H9 (cell line): Measurements from ENCODE around the gene MBD2. TPM values are rescaled to one million over a fixed set of nuclear protein-coding genes. Genes with fewer than 3 reads are reported as not detected.

Source experiments
- DNase-seq: peaks from one replicate; pipeline ENCODE4 v3.0.0-alpha.2; 2017
- H2AFZ ChIP-seq: one replicate; pipeline ENCODE4 v1.6.1; 2013; ENCODE audit warnings: mild to moderate bottlenecking, low read length, control low read depth, moderate library complexity
- H2AK5ac ChIP-seq: 2 replicates; pipeline ENCODE4 v1.6.1; 2013; ENCODE audit warnings: low read length, control low read depth, mixed read lengths; ENCODE audit not compliant: insufficient read length
- H2BK120ac ChIP-seq: one replicate; pipeline ENCODE4 v1.6.1; 2013; ENCODE audit warnings: low read depth, mild to moderate bottlenecking, low read length, control low read depth, inconsistent platforms; ENCODE audit not compliant: poor library complexity, severe bottlenecking
- H2BK12ac ChIP-seq: 2 replicates; pipeline ENCODE4 v1.6.1; 2013; ENCODE audit warnings: low read length, control low read depth, mixed read lengths, low read depth; ENCODE audit not compliant: insufficient read length
- H2BK15ac ChIP-seq: 2 replicates; pipeline ENCODE4 v1.6.1; 2013; ENCODE audit warnings: low read depth, low read length, control low read depth
- H2BK20ac ChIP-seq: one replicate; pipeline ENCODE4 v1.6.1; 2013; ENCODE audit warnings: low read depth, mild to moderate bottlenecking, low read length, control low read depth, inconsistent platforms; ENCODE audit not compliant: poor library complexity, severe bottlenecking
- H2BK5ac ChIP-seq: 2 replicates; pipeline ENCODE4 v1.6.1; 2013; ENCODE audit warnings: low read length, control low read depth, mixed read lengths; ENCODE audit not compliant: insufficient read length
- H3K14ac ChIP-seq: 2 replicates; pipeline ENCODE4 v1.6.1; 2013; ENCODE audit warnings: low read length, control low read depth; ENCODE audit not compliant: insufficient read depth
- H3K18ac ChIP-seq: 2 replicates; pipeline ENCODE4 v1.6.1; 2013; ENCODE audit warnings: low read depth, mild to moderate bottlenecking, mixed read lengths, low read length, control low read depth; ENCODE audit not compliant: insufficient read length
- H3K23ac ChIP-seq: 2 replicates; pipeline ENCODE4 v1.6.1; 2013; ENCODE audit warnings: low read length, control low read depth, mixed read lengths, low read depth; ENCODE audit not compliant: insufficient read length
- H3K23me2 ChIP-seq: 2 replicates; pipeline ENCODE4 v1.6.1; 2013; ENCODE audit warnings: low read depth, mild to moderate bottlenecking, mixed read lengths, low read length, control low read depth; ENCODE audit not compliant: insufficient read length, poor library complexity, severe bottlenecking
- H3K27ac ChIP-seq: 2 replicates; pipeline ENCODE4 v1.5.1; 2013; ENCODE audit warnings: low read length, control low read depth, mixed read lengths, low read depth; ENCODE audit not compliant: insufficient read length
- H3K27me3 ChIP-seq: 2 replicates; pipeline ENCODE4 v1.6.1; 2013; ENCODE audit warnings: low read length, control low read depth, inconsistent platforms; ENCODE audit not compliant: insufficient read depth
- H3K4ac ChIP-seq: 2 replicates; pipeline ENCODE4 v1.6.1; 2013; ENCODE audit warnings: low read depth, mild to moderate bottlenecking, control low read depth, inconsistent platforms, low read length, moderate library complexity
- H3K4me1 ChIP-seq: 2 replicates; pipeline ENCODE4 v1.6.1; 2013; ENCODE audit warnings: low read length, control low read depth, inconsistent platforms; ENCODE audit not compliant: insufficient read depth
- H3K4me2 ChIP-seq: 2 replicates; pipeline ENCODE4 v1.6.1; 2013; ENCODE audit warnings: low read length, control low read depth, mixed read lengths; ENCODE audit not compliant: insufficient read length, insufficient read depth
- H3K56ac ChIP-seq: 2 replicates; pipeline ENCODE4 v1.6.1; 2013; ENCODE audit warnings: low read depth, mild to moderate bottlenecking, mixed read lengths, low read length, control low read depth; ENCODE audit not compliant: insufficient read length
- H3K79me1 ChIP-seq: 2 replicates; pipeline ENCODE4 v1.6.1; 2013; ENCODE audit warnings: low read depth, mild to moderate bottlenecking, moderate library complexity, low read length, control low read depth, inconsistent platforms; ENCODE audit not compliant: insufficient read depth, poor library complexity, severe bottlenecking
- H3K79me2 ChIP-seq: 2 replicates; pipeline ENCODE4 v1.6.1; 2013; ENCODE audit warnings: low read length, control low read depth, inconsistent platforms; ENCODE audit not compliant: insufficient read depth
- H3K9ac ChIP-seq: 2 replicates; pipeline ENCODE4 v1.6.1; 2013; ENCODE audit warnings: low read length, control low read depth, mixed read lengths; ENCODE audit not compliant: insufficient read length; ENCODE audit errors: extremely low read depth
- H3K9me3 ChIP-seq: one replicate; pipeline ENCODE4 v1.6.1; 2013; ENCODE audit warnings: low read depth, low read length, inconsistent platforms; ENCODE audit not compliant: control insufficient read depth
- H3T11ph ChIP-seq: one replicate; pipeline ENCODE4 v1.6.1; 2013; ENCODE audit warnings: mild to moderate bottlenecking, low read length, control low read depth, inconsistent platforms
- H4K20me1 ChIP-seq: one replicate; pipeline ENCODE4 v1.6.1; 2013; ENCODE audit not compliant: control insufficient read depth, insufficient read length, insufficient read depth
- H4K5ac ChIP-seq: 2 replicates; pipeline ENCODE4 v1.6.1; 2013; ENCODE audit warnings: low read depth, mild to moderate bottlenecking, mixed read lengths, low read length, control low read depth; ENCODE audit not compliant: insufficient read length
- H4K8ac ChIP-seq: replicated peaks from 2 replicates; pipeline ENCODE4 v1.6.1; 2013; ENCODE audit warnings: low read length, control low read depth, mixed read lengths, low read depth; ENCODE audit not compliant: insufficient read length
- H4K91ac ChIP-seq: 2 replicates; pipeline ENCODE4 v1.6.1; 2013; ENCODE audit warnings: low read depth, mild to moderate bottlenecking, moderate library complexity, mixed read lengths, low read length, control low read depth; ENCODE audit not compliant: insufficient read length
- H3K27ac Mint-ChIP-seq, 3 experiments: 2 replicates in 2 of 3; 3 replicates in 1 of 3; pipeline ENCODE4 v1.8.0; 2020 to 2021; ENCODE audit warnings: mixed read lengths in 3 of 3, mild to moderate bottlenecking in 1 of 3, moderate library complexity in 1 of 3
- H3K27me3 Mint-ChIP-seq: 2 replicates; pipeline ENCODE4 v1.8.0; 2021; ENCODE audit warnings: low read depth, mild to moderate bottlenecking, moderate library complexity, mixed read lengths
- H3K36me3 Mint-ChIP-seq, 3 experiments: 2 replicates in 2 of 3; 3 replicates in 1 of 3; pipeline ENCODE4 v1.8.0; 2020 to 2021; ENCODE audit warnings: low read depth in 3 of 3, mixed read lengths in 3 of 3; ENCODE audit not compliant: insufficient read depth in 1 of 3
- H3K4me1 Mint-ChIP-seq, 2 experiments: 2 replicates each; pipeline ENCODE4 v1.8.0; 2020; ENCODE audit warnings: mixed read lengths in 2 of 2
- H3K4me3 Mint-ChIP-seq, 2 experiments: 2 replicates in 1 of 2; 3 replicates in 1 of 2; pipeline ENCODE4 v1.8.0; 2020 to 2021; ENCODE audit warnings: mild to moderate bottlenecking in 2 of 2, mixed read lengths in 2 of 2, moderate library complexity in 1 of 2
- H3K9me3 Mint-ChIP-seq, 2 experiments: 2 replicates in 1 of 2; 3 replicates in 1 of 2; pipeline ENCODE4 v1.8.0; 2020; ENCODE audit warnings: mild to moderate bottlenecking in 2 of 2, mixed read lengths in 2 of 2, moderate library complexity in 1 of 2
- WGBS: extraction: QIAGEN DNeasy Blood & Tissue Kit; methylation state at CpG from one replicate; pipeline ENCODE4 v1.1.7; 2013; ENCODE audit warnings: missing lambda C conversion rate, low lambda C conversion rate, mixed read lengths; ENCODE audit not compliant: insufficient read length; ENCODE audit errors: extremely low coverage; 5-methylcytosine and 5-hydroxymethylcytosine counted together
- total RNA-seq: library from RNA; stranded (reverse); gene quantifications from 2 replicates; pipeline ENCODE4 v1.2.1, GENCODE V29; 2021
- TF ChIP-seq, protein P1 (sequence below): fragments of 200-600 bp; sonication (generic); conservative IDR thresholded peaks from 3 replicates; pipeline ENCODE4 v1.8.0; 2021; ENCODE audit warnings: antibody characterized with exemption, mild to moderate bottlenecking

The MBD2 gene
- total RNA-seq, 1 experiment from 2014 or later: 34.0 TPM

GRCh38 chr18:54254265-54254758, 29.8 kb upstream of the MBD2 start:
- no peak overlapping the region for H3K18ac ChIP-seq
- H3K4me1 ChIP-seq: 0 out of 2 replicates have a peak, but pooled peaks cover 3% of the 10 kb centered on the region
- no peak overlapping the region for H3K4me2 ChIP-seq
- no peak overlapping the region for H3K9ac ChIP-seq
- H3K27ac ChIP-seq: no peak overlapping the region
- peaks cover 45 to 49% of the 10 kb centered on the region in 2 experiments for H3K4me1 Mint-ChIP-seq
- no peak overlapping the region for H2AK5ac ChIP-seq
- H2BK12ac ChIP-seq: no peak overlapping the region
- no peaks in the 10 kb centered on the region for H3K27me3 Mint-ChIP-seq
- no peak overlapping the region for H3K56ac ChIP-seq
- H3K36me3 Mint-ChIP-seq: peaks cover 0 to 7% (median 0%) of the 10 kb centered on the region in 3 experiments; a peak in 3 of 7 replicates
- no peaks in the 10 kb centered on the region for H3K9me3 ChIP-seq
- H3K9me3 Mint-ChIP-seq: no peaks in the 10 kb centered on the region
- H2BK120ac ChIP-seq: no peak overlapping the region
- H4K91ac ChIP-seq: no peak overlapping the region
- H4K8ac ChIP-seq: no peak overlapping the region
- H3K4ac ChIP-seq: no peak overlapping the region
- peak overlapping the region; percentile 95 for H2AFZ ChIP-seq
- no peaks in the 10 kb centered on the region for H3K23me2 ChIP-seq
- H4K20me1 ChIP-seq: no peaks in the 10 kb centered on the region
- H4K5ac ChIP-seq: no peak overlapping the region
- peak overlapping the region in 1 of 2 experiments; percentile 19; a peak in 1 of 5 replicates for H3K4me3 Mint-ChIP-seq
- H2BK5ac ChIP-seq: no peak overlapping the region
- no CpG with 5 or more reads among the region's 10 CpGs for WGBS
- no peak overlapping the region for H3K14ac ChIP-seq
- no peaks in the 10 kb centered on the region for H3K27me3 ChIP-seq
- peak overlapping the region; percentile 7 to 73 (median 63); a peak in 6 of 7 replicates for H3K27ac Mint-ChIP-seq
- TF ChIP-seq, protein P1, sequence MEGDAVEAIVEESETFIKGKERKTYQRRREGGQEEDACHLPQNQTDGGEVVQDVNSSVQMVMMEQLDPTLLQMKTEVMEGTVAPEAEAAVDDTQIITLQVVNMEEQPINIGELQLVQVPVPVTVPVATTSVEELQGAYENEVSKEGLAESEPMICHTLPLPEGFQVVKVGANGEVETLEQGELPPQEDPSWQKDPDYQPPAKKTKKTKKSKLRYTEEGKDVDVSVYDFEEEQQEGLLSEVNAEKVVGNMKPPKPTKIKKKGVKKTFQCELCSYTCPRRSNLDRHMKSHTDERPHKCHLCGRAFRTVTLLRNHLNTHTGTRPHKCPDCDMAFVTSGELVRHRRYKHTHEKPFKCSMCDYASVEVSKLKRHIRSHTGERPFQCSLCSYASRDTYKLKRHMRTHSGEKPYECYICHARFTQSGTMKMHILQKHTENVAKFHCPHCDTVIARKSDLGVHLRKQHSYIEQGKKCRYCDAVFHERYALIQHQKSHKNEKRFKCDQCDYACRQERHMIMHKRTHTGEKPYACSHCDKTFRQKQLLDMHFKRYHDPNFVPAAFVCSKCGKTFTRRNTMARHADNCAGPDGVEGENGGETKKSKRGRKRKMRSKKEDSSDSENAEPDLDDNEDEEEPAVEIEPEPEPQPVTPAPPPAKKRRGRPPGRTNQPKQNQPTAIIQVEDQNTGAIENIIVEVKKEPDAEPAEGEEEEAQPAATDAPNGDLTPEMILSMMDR: no peak
- H2BK20ac ChIP-seq: no peak overlapping the region
- H3K79me2 ChIP-seq: no peaks in the 10 kb centered on the region
- DNase-seq: no peak
- H2BK15ac ChIP-seq: no peak overlapping the region
- H3K79me1 ChIP-seq: no peaks in the 10 kb centered on the region
- H3T11ph ChIP-seq: no peak overlapping the region
- no peak overlapping the region for H3K23ac ChIP-seq
